T-cell (primary cell): Measurements from ENCODE around the gene HMGCLL1. TPM values are rescaled to one million over a fixed set of nuclear protein-coding genes. Genes with fewer than 3 reads are reported as not detected.

ENCODE experiments used
- ATAC-seq, 4 experiments: fragments of 200-7000 bp in 3 of 4; fragments of 150-1000 bp in 1 of 4; cut with Tn5 transposase; replicated peaks in 1 of 4; 1 replicate in 3 of 4; 2 replicates in 1 of 4; pipeline ENCODE4 v1.10.0; 2021; ENCODE audit warnings: moderate library complexity in 3 of 4, mild to moderate bottlenecking in 2 of 4, moderate number of reproducible peaks in 1 of 4
- CTCF ChIA-PET, 2 donors: fragments of 300-600 bp; sonication (Branson Sonifier 250); formaldehyde crosslinking; loops; one replicate each; lab custom pipeline; 2022; ENCODE audit warnings: antibody characterized with exemption in 2 of 2; lab: Charles Lee
- POLR2A ChIA-PET, 2 donors: fragments of 300-600 bp; sonication (Branson Sonifier 250); formaldehyde crosslinking; loops; one replicate each; lab custom pipeline; 2022; ENCODE audit warnings: antibody characterized with exemption in 2 of 2; lab: Charles Lee
- DNase-seq, 35 experiments: peaks; one replicate each; pipeline versions ENCODE4 v3.0.0 to v3.0.0-alpha.2; 2013 to 2023
- H3K27ac ChIP-seq: one replicate; pipeline ENCODE4 v1.5.1; 2013; ENCODE audit warnings: low read length
- H3K27me3 ChIP-seq, 2 experiments: replicated peaks in 1 of 2; 1 replicate in 1 of 2; 2 replicates in 1 of 2; pipeline versions ENCODE4 v1.6.1 to v1.7.0; 2013; ENCODE audit warnings: low read length in 1 of 2, mixed read lengths in 1 of 2; ENCODE audit not compliant: control insufficient read depth in 2 of 2, insufficient read depth in 2 of 2; ENCODE audit errors: extremely low read depth in 1 of 2
- H3K36me3 ChIP-seq, 2 donors: 1 replicate in 1 of 2; 2 replicates in 1 of 2; pipeline versions ENCODE4 v1.6.1 to v1.7.0; 2013; ENCODE audit warnings: low read length in 1 of 2; ENCODE audit not compliant: control insufficient read depth in 2 of 2, insufficient read depth in 1 of 2; ENCODE audit errors: extremely low read depth in 1 of 2
- H3K4me1 ChIP-seq, 2 experiments: 1 replicate in 1 of 2; 2 replicates in 1 of 2; pipeline versions ENCODE4 v1.6.1 to v1.7.0; 2013; ENCODE audit warnings: low read length in 2 of 2, mixed read lengths in 1 of 2; ENCODE audit not compliant: insufficient read depth in 2 of 2, control insufficient read depth in 1 of 2; ENCODE audit errors: extremely low read depth in 1 of 2
- H3K4me3 ChIP-seq, 2 donors: 1 replicate in 1 of 2; 2 replicates in 1 of 2; pipeline versions ENCODE4 v1.5.1 to v1.7.0; 2013; ENCODE audit warnings: mild to moderate bottlenecking in 2 of 2, low read length in 1 of 2, moderate library complexity in 1 of 2; ENCODE audit not compliant: control insufficient read depth in 1 of 2; ENCODE audit errors: extremely low read depth in 1 of 2
- H3K9me3 ChIP-seq: 2 replicates; pipeline ENCODE4 v1.7.0; 2013
- H3K27ac Mint-ChIP-seq, 2 donors: one replicate each; pipeline ENCODE4 v1.8.0; 2020 to 2021; ENCODE audit warnings: mild to moderate bottlenecking in 2 of 2, mixed read lengths in 2 of 2
- H3K27me3 Mint-ChIP-seq, 2 donors: one replicate each; pipeline ENCODE4 v1.8.0; 2021 to 2022; ENCODE audit warnings: mixed read lengths in 2 of 2
- H3K36me3 Mint-ChIP-seq: one replicate; pipeline ENCODE4 v1.8.0; 2021; ENCODE audit warnings: mixed read lengths
- H3K4me1 Mint-ChIP-seq, 3 donors: one replicate each; pipeline ENCODE4 v1.8.0; 2020 to 2022; ENCODE audit warnings: mixed read lengths in 3 of 3, mild to moderate bottlenecking in 1 of 3
- H3K4me3 Mint-ChIP-seq, 3 donors: one replicate each; pipeline ENCODE4 v1.8.0; 2020 to 2022; ENCODE audit warnings: mild to moderate bottlenecking in 3 of 3, mixed read lengths in 3 of 3, moderate library complexity in 3 of 3
- H3K9me3 Mint-ChIP-seq, 3 donors: one replicate each; pipeline ENCODE4 v1.8.0; 2020 to 2022; ENCODE audit warnings: mixed read lengths in 3 of 3
- WGBS: methylation state at CpG from one replicate; pipeline ENCODE4 v1.1.5; 2013; ENCODE audit warnings: missing lambda C conversion rate; ENCODE audit not compliant: insufficient coverage; 5-methylcytosine and 5-hydroxymethylcytosine counted together
- total RNA-seq, 35 experiments: library from RNA in 6 of 35; stranded (reverse) in 6 of 35; fragments of 120-200 nt in 1 of 35; gene quantifications; one replicate each; pipeline versions ENCODE4 v1.2.1 to v1.2.4 and lab custom pipeline; 2013 to 2026

Gene HMGCLL1
- total RNA-seq, 5 donors from 2014 or later (not counting 1 experiment from before 2014, with no cell fraction given): not detected

DNA sequence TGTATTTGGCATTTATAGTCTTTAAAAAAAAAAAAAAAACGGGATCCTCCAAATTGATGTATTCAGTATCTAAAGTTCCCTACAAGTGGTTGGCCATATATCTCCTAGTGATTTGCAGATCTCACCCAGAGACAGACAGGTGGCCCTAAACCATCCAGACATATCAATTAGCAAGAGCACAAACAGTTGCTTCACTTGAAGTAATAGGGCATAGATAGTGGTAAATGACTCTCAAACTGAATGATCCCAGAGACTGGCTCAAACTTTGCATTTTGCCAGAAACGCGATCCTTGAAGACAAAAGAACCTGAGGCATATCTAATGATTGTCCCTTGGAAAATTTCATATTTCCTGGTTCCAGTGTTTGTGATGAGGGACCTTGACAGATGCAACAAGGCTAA, 54.6 kb downstream of the HMGCLL1 start:
- Mint-ChIP-seq H3K27me3 (no peaks in the 10 kb centered on the region), H3K4me3 (no peak overlapping the region), H3K9me3 (peaks cover 4 to 24% (median 8%) of the 10 kb centered on the region in 3 donors), H3K4me1 (no peaks in the 10 kb centered on the region), H3K36me3 (no peaks in the 10 kb centered on the region), H3K27ac (no peak overlapping the region)
- WGBS: no CpG with 5 or more reads among the region's 3 CpGs
- ATAC-seq: no peak
- no peak overlapping the region for H3K4me3 ChIP-seq
- H3K36me3 ChIP-seq: no peaks in the 10 kb centered on the region
- no peaks in the 10 kb centered on the region for H3K4me1 ChIP-seq
- no peak for DNase-seq
- ChIA-PET POLR2A (no interaction called here), CTCF (no interaction called here)
- no peaks in the 10 kb centered on the region for H3K27me3 ChIP-seq
- no peak overlapping the region for H3K27ac ChIP-seq
- H3K9me3 ChIP-seq: no peaks in the 10 kb centered on the region

DNA sequence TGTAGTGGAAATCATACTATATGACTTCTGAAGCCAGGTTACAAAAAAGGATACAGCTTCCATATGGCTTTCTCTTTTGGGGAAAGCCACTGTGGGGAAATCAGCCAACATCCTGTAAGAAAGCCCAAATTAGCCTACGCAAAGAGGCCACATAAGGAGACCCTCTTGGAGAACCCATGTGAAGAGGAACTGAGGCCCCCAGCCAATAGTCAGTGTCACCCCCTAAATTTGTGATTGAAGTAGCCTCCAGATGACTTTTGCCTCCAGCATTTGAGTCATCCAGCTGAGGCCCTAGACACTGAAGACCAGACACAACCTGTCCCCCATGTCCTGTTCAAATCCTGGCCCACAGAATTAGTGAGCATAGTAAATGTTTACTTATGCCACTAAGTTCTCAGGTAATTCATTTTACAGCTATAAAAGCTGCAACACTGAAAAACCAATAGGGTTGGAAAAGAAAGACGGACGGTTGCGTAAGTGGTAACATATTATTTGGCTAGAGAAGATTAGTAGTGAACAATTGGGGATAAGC, 60.4 kb downstream of the HMGCLL1 start:
- Histone ChIP-seq H3K9me3 (no peaks in the 10 kb centered on the region), H3K27ac (no peak overlapping the region), H3K27me3 (no peaks in the 10 kb centered on the region), H3K4me1 (no peaks in the 10 kb centered on the region), H3K4me3 (no peak overlapping the region), H3K36me3 (no peaks in the 10 kb centered on the region)
- ChIA-PET CTCF (no interaction called here), POLR2A (no interaction called here)
- peaks cover 4 to 13% (median 5%) of the 10 kb centered on the region in 3 donors for H3K9me3 Mint-ChIP-seq
- no peaks in the 10 kb centered on the region for H3K27me3 Mint-ChIP-seq
- H3K4me1 Mint-ChIP-seq: no peaks in the 10 kb centered on the region
- ATAC-seq (no peak), DNase-seq (no peak)
- no peak overlapping the region for H3K4me3 Mint-ChIP-seq
- no peaks in the 10 kb centered on the region for H3K36me3 Mint-ChIP-seq
- WGBS: 100% methylated on average over 1 of the region's 4 CpGs
- H3K27ac Mint-ChIP-seq: no peak overlapping the region

DNA sequence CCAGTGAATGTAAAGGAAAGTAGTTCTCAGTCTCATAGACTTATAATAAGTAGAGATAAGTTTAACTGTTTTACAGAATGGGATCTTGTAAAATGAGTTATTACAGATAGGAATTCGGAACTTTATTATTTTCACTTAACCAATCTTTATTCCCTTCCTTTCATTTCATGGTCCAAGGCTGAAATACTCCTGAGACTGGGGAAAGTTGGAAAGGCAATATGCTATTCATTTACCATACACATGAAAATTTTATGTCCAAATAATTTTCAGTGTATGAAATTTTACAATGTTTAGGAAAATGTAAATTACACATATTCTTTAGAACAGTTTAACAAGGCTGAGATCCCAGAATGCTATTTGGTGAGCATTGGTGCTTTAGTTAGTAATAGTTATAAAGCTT, 62.3 kb downstream of the HMGCLL1 start:
- H3K4me1 ChIP-seq: no peaks in the 10 kb centered on the region
- no peaks in the 10 kb centered on the region for H3K36me3 ChIP-seq
- no peaks in the 10 kb centered on the region for H3K4me1 Mint-ChIP-seq
- ATAC-seq (no peak), DNase-seq (no peak)
- no peaks in the 10 kb centered on the region for H3K27me3 ChIP-seq
- H3K27ac ChIP-seq: no peak overlapping the region
- ChIA-PET CTCF (no interaction called here), POLR2A (no interaction called here)
- H3K27me3 Mint-ChIP-seq: no peaks in the 10 kb centered on the region
- H3K4me3 Mint-ChIP-seq: no peak overlapping the region
- no CpG with 5 or more reads among the region's 1 CpG for WGBS
- H3K9me3 Mint-ChIP-seq: peaks cover 3 to 9% (median 7%) of the 10 kb centered on the region in 3 donors
- no peaks in the 10 kb centered on the region for H3K9me3 ChIP-seq
- H3K36me3 Mint-ChIP-seq: no peaks in the 10 kb centered on the region
- H3K4me3 ChIP-seq: no peak overlapping the region
- no peak overlapping the region for H3K27ac Mint-ChIP-seq

DNA sequence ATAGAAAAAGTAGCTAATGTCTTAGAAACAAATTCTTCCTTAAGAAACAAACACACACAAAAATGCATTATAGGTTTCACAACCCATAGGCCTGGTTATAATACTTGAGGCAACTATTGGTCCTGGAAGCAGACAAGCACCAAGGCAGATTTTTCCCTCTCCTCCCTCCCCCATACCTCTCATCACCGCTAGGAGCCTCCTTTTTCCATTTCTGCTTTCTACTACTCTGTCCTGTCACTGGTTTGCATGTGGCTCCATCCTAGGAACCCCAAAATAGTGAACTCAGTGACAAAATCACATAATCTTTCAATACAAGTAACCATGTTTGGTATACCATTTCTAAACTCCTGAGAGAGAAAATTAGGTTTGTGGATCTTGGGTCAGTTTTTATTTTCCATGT, 66.1 kb downstream of the HMGCLL1 start:
- CTCF ChIA-PET: no interaction called here
- H3K36me3 ChIP-seq: no peaks in the 10 kb centered on the region
- ATAC-seq (no peak), DNase-seq (no peak)
- no peak overlapping the region for H3K27ac ChIP-seq
- no peaks in the 10 kb centered on the region for H3K9me3 ChIP-seq
- H3K27me3 Mint-ChIP-seq: no peaks in the 10 kb centered on the region
- POLR2A ChIA-PET: no interaction called here
- H3K27ac Mint-ChIP-seq: no peak overlapping the region
- no peaks in the 10 kb centered on the region for H3K4me1 Mint-ChIP-seq
- H3K36me3 Mint-ChIP-seq: no peaks in the 10 kb centered on the region
- H3K27me3 ChIP-seq: no peaks in the 10 kb centered on the region
- H3K4me3 Mint-ChIP-seq: no peak overlapping the region
- H3K4me1 ChIP-seq: no peaks in the 10 kb centered on the region
- no CpG with 5 or more reads among the region's 1 CpG for WGBS
- H3K4me3 ChIP-seq: no peak overlapping the region
- peaks cover 0 to 10% (median 10%) of the 10 kb centered on the region in 3 donors for H3K9me3 Mint-ChIP-seq

DNA sequence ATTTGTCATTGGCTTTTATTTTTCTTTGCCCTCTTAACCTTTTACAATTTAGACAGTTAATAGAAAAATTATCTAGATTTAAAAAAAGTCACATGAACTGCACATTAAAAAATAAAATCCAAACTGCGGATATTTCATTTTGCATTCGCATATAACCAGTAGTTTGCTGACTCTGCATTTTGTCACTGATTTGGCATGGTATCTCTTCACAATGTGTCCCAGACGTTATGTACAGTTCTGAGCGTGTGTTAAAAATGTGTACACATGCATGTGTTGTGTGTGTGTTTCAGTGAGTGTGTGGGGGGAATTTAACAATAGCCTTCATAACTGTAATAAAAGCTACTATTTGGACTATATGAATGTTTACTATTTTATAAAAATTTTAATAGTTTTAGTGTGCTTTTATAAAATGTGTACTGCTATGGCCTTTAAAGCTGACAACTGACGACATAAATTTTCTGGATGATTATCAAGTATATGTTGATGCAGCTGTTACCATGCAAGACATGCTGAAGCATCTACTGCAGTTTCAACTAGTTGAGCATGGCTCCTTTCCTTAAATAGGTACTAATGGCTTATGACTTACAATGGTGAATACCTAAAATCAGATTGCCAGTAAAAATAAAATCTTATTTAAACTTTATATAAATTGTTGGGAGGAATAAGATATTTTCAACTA, 67.7 kb downstream of the HMGCLL1 start:
- Mint-ChIP-seq H3K36me3 (no peaks in the 10 kb centered on the region), H3K27me3 (no peaks in the 10 kb centered on the region), H3K4me1 (no peaks in the 10 kb centered on the region), H3K27ac (no peak overlapping the region), H3K9me3 (peaks cover 0 to 16% (median 8%) of the 10 kb centered on the region in 3 donors), H3K4me3 (no peak overlapping the region)
- DNase-seq: no peak
- CTCF ChIA-PET: no interaction called here
- no peak for ATAC-seq
- POLR2A ChIA-PET: no interaction called here
- no peak overlapping the region for H3K27ac ChIP-seq
- no peaks in the 10 kb centered on the region for H3K27me3 ChIP-seq
- no peaks in the 10 kb centered on the region for H3K4me1 ChIP-seq
- no peaks in the 10 kb centered on the region for H3K9me3 ChIP-seq
- no peak overlapping the region for H3K4me3 ChIP-seq
- no peaks in the 10 kb centered on the region for H3K36me3 ChIP-seq
- 83% methylated on average over 1 of the region's 5 CpGs for WGBS

DNA sequence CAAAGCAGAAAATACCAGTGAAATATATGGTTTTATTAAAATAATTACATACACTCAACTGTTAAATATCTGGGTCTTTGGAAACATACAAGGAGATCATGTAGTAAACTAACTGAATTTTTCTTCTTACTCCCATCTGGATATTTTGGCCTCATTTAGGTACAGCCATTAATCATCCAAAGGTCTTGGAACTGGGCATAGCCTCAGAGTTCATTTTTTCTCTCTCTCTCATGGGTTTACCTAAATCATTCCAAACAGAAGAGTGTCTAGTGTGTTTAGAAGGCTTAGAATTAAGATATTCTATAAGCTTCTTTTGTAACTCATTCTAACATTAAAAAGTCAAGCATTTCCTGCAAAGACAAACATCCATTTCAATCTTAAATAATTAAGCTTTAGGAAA, 79.4 kb downstream of the HMGCLL1 start:
- DNase-seq (no peak), ATAC-seq (no peak)
- POLR2A ChIA-PET: no interaction called here
- H3K4me1 ChIP-seq: no peaks in the 10 kb centered on the region
- no peak overlapping the region for H3K27ac ChIP-seq
- H3K36me3 ChIP-seq: no peaks in the 10 kb centered on the region
- no peak overlapping the region for H3K4me3 ChIP-seq
- peaks cover 7 to 10% (median 8%) of the 10 kb centered on the region in 3 donors for H3K9me3 Mint-ChIP-seq
- no peaks in the 10 kb centered on the region for H3K27me3 ChIP-seq
- no peak overlapping the region for H3K27ac Mint-ChIP-seq
- CTCF ChIA-PET: no interaction called here
- H3K4me1 Mint-ChIP-seq: no peaks in the 10 kb centered on the region
- no peaks in the 10 kb centered on the region for H3K27me3 Mint-ChIP-seq
- H3K36me3 Mint-ChIP-seq: no peaks in the 10 kb centered on the region
- no peaks in the 10 kb centered on the region for H3K9me3 ChIP-seq
- no peak overlapping the region for H3K4me3 Mint-ChIP-seq
